GM19463 (cell line): ENCODE results near the gene KLHL36.
"Not testable (repeated sequence)": the region's sequence is repeated elsewhere in the genome, so short reads cannot be mapped to it uniquely, and the experiment has no call there.

Source experiments
- ATAC-seq: cut with Tn5 transposase; IDR thresholded peaks from one replicate; pipeline ENCODE4 v1.9.1; 2021; ENCODE audit warnings: mild to moderate bottlenecking, moderate library complexity; ENCODE audit not compliant: unreplicated experiment

The KLHL36 gene

DNA sequence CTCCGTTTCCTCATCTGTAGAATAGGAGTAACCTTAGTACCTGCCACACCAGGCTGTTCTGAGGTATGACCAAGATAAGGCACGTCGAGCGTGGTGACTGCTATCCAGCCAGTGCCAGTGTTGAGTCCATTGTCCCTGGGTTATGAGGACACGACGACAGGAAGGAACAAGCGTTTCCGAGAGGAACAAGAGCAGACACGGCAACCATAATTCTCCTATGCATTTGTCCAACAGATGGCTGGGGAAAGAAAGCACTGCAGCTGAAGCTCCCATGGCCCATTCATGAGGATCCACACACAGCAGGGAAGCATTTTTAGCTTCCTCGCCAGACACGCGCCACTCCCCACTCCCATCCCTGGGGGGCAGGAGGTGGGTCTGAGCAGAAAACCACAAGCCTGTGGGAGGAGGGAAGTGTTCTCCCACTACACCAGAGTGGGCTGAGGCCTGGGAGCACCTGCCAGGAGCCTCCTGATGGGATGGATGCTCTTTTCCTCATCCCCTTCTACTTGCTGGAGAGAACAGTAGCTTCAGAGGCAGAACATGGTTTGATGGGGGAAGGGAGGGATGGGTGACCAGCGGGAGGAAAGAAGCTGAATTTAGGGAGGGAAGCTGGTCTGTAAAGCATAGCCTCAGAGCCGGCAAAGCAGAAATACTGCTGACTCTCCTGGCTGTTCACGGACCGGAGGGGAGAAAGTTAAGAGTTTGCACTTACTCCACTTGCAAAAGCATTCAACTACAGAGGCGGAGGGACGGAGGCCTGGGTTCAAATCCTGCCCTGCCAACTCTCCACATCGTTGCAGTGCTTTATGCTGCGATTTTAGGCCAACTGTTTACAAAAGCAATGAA is 33.1 kb upstream of the KLHL36 start:
- ATAC-seq, result no peak

DNA sequence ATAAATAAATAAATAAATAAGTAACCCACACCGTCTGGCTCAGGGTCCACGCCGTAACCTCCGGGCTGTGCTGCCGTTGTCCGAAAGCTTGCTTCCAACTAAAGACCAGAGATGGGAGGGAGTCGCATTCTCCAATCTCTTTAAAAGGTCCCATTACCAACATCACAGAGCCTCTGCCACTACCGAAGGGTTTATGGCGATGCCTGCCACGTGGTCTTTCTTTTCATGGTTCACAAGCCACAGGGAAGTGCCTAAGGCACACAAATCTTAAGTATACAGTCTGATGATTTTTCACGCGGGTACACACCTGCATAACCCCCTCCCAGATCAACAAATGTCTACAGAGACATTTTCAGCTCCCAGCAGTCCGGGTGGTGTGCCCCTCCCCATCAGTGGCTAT is 31.8 kb upstream of the KLHL36 start:
- ATAC-seq, result no peak

DNA sequence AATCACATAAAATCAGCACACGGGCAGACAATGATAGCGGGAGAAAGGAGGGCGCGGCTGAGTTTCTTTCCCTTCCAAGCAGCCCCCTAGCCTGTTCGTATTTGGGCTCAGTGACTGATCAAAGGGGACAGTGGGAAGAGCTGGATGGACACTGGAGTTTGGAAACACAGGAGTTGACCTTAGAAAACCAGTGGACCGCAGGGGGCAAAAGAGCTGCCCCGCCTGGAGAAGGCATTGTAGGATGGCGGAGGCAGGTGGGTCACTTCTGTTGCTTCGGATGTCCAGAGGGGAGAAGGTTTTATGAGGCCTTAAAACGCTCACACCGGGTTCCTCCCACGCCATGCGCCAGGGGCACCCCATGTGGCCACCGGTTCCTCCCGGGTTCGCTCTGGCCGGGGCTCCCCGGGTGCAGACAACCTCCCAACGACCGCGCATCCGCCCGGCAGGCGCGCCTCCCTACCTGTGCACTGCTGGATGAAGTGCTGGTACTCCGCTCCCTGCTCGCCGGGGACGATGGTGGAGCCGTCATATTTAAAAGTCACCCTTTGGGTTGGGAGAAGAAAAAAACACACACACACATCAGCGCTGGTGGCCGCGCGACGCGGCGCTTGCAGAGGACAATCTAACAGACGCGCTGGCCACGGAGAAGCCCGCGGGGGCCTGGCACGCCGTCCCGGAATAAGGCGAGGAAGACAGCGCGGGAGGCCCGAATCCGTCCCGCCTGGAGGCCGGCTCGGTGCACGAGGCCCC is 31.1 kb upstream of the KLHL36 start:
- ATAC-seq, result peak; percentile 32

DNA sequence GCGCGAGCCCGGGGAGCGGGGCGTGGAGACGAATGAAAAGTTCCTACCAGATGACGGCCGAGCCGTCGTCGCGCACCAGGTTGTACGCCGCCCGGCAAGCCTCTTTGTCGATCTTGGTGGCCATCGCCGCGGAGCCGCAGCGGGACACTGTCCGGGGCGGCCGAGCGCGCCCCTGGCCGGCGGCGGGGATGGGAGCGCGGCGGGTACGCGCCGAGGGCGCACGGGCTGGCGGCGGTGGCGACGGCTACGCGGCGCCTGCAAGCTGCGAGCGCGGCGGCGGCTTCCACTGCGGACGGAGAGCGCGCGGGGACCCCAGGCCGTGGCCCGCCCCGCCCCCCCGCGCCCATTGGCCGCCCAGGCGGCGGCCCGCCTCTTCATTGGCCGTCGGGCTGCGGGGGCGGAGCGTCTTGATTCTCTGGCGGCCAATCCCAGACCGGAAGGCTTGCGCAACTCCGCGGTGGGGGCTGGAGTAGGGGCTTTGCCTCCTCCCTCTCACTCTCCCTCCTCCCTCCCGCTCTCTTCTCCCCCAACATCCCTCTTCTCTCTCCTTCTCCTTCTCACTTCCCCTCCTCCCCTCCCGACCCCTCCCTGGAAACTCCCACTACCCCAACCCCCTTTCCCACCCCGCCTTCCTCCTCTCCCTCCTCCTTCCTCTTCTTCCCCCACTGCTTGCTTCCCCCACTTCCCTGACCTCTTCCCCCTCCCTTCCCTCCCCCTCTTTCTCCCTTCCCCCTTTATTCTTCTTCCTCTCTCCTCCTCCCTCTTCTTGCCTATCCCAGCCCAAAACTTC is 30.3 kb upstream of the KLHL36 start, which contains the start of gene COTL1:
Gene COTL1, minus strand, starts transcription at position 288 of the 790 bp plus-strand sequence. Its CDS starts 164 bp downstream, at position 124.
- ATAC-seq, result peak; percentile 85

DNA sequence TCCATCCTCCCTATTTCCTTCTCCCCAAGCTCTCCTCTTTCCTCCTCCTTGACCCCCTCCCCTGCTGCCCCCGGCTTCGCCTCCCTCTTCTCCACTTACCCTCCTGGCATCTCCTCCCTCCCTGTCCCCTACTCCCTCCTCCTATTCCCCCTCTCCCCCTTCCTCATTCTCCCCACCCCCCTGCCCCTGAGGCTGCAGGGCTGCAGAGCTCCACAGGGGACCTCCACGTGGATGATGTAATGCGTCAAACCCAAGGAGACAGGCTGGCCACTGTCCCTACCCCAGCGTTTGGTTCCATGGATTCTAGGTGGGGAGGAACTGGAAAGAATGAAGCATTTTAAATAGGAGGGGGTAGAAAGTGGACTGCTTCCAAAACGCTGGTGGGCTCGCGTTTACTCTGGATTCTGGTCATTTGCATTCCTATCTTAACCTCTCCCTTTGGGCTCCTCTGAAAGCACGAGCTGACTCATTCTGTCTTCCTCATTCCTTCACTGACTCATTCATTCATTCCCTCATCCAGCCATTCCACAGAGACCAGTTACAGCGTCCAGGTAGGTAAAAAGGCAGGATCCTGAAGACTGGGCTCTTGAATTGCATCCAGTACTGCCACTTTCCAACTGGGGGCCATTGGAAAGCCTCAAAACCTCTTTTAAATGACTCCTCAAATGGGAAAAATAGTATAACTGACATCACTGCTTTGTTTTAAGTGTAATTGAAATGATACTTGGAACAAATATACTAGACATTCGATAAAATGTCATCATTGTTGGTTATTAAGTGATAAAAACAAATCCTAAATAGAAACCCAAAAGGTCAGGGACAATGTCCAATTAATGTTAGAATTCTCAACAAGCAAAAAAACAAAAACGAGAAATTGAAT is 29.5 kb upstream of the KLHL36 start:
- no peak for ATAC-seq

DNA sequence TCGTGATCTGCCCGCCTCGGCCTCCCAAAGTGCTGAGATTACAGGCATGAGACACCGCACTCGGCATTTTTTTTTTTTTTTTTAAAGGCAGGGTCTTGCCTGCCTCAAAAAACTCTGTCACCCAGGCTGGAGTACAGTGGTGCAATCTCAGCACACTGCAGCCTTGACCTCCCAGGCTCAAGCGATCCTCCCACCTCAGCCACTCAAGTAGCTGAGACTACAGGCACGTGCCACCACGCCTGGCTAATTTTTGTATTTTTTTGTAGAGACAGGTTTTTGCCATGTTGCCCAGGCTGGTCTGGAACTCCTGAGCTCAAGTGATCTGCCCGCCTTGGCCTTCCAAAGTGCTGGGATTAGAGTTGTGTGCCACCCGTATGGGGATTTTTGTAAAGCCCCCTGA is 27.4 kb upstream of the KLHL36 start:
- not testable (repeated sequence) for ATAC-seq

DNA sequence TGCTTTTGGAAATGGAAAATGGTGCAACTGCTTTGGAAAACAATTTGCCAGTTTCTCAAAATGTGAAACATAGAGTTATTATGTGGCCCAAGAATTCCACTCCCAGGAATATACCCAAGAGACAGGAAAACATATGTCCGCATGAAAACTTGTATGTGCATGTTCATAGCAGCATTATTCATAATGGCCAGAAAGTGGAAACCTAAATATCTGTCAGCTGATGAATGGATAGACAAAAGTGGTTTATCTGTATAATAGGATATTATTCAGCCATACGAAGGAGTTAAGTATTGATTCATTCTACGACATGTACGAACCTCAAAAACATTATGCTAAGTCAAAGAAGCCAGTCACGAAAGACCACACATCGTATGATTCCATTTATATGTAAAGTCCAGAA is 22.8 kb upstream of the KLHL36 start:
- ATAC-seq, result no peak

DNA sequence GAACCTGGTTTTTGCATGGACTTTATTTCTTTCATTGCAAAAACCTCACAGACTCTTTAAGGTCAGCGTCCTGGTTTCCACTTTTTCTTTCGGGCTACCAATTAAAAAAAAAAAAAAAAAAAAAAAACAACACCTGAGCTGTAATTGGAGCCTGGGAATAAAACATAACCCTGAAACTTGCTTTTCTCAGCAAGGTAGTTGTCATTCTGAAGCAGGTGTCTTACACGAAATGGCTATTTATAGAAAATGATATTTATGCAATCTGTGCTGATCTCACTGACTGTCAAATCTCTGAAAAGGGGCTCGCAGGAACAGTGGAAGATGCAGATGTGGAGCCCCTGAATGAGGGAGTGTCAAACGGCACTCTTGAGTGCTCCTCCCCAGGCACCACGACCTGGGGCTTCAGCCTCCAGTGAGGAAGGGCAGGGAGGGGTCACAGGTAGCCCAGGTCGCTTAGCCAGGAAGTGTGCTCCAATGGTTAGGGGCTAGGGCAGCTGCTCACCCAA is 20.0 kb upstream of the KLHL36 start:
- ATAC-seq, result no peak

DNA sequence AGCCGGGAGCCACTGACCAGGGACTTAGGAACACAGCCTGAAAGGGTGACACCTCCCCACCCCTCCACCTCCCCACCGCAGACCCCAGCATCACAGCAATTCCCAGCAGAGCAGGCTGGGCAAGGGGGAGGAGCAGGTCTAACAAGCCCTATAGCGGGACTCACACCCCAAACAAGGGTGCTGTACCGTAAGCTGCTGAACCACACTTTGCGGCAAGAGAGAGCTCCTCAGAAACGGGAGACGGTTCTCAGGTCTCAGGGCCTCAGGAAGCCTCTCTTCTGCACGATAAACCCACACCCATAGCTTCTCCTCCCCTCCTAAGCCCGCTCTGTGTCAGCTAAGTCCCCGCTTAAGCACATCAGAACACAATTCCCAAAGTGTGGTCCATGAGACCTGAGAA is 18.7 kb upstream of the KLHL36 start:
- ATAC-seq, result no peak

DNA sequence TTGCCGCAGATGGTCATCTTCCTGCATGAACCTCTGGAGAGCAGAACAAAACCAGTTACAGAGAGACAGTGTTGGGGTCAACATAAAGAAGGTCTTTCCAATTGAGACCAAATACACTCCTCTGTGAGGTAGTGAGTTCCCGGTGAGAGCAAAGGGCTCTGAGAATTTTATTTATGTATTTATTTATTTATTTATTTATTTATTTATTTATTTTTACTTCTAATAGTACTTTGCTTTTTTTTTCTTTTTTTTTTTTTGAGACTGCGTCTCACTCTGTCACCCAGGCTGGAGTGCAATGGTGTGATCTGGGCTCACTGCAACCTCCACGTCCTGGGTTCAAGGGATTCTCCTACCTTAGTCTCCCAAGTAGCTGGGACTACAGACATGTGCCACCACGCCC is 18.3 kb upstream of the KLHL36 start:
- no peak for ATAC-seq

DNA sequence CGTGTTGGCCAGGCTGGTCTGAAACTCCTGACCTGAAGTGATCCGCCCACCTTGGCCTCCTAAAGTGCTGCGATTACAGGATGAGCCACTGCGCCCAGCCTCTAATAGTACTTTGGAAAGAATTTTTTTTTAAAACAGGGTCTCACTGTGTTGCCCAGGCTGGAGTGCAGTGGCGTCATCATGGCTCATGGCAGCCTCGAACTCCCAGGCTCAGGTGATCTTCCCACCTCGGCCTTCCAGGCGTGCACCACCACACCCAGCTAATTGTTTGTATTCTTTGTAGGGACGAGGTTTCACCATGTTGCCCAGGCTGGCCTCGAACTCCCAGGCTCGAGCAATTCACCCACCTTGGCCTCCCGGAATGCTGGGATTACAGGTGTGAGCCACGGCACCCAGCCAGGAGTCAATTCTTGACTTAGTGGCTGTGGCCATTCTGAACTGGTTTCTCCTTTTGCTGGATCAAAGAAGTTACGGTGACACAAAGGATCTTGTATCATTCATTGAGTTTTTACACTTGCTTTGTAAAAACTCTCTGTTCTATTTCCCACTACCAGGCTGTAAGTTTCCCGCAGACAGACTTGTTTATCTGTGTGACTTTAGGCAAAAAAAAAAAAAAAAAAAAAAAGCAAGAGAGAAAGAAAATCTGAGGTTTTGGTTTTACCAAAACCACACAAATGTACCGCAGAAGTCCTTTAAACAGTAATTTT is 17.7 kb upstream of the KLHL36 start:
- ATAC-seq, result no peak

DNA sequence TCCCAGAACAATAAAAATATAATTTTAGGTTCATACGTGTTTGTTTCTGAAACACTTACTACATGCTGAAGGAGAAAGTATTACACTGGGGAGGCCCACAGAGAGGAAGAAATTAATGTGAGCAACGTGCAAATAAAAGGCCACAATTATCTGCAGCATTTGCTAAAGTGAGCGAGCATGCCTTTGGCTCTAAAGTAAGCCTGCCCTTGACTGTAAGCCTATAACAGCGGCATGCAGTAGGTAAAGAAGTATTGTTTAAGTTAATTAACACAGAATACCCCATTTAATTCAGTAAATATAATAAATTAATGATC is 17.2 kb upstream of the KLHL36 start:
- no peak for ATAC-seq

DNA sequence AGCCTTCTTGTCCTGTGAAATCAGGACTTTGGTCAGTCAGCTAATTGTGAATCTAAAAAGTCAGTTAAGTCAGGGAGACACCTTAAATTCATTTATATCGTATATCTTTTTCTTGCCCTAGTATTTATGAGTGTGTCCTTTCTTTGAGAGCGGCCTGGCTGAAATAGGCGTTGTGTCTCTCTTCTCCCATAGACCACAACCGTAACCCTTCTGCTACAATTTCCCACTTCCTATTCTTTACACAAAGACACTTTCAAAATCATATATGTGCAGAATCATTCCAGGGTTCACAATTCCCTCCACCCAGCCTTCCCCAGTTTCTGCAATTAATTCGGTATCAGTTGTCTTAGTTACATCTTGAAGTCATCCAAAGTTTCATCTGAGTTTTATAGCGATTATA is 16.4 kb upstream of the KLHL36 start:
- no peak for ATAC-seq

DNA sequence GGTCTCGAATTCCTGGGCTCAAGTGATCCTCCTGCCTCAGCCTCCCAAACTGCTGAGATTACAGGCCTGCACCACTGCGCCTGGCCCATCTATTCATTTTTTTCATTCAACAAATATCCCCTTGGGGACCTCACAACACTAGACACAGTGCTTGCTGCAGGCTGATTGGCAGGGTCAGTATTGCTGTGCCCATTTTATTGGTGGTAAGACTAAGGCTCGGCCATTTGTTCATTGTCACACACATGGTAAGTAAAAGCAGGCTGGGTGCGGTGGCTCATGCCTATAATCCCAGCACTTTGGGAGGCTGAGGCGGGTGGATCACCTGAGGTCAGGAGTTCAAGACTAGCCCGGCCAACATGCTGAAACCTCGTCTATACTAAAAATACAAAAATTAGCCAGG is 15.4 kb upstream of the KLHL36 start:
- ATAC-seq, result not testable (repeated sequence)

DNA sequence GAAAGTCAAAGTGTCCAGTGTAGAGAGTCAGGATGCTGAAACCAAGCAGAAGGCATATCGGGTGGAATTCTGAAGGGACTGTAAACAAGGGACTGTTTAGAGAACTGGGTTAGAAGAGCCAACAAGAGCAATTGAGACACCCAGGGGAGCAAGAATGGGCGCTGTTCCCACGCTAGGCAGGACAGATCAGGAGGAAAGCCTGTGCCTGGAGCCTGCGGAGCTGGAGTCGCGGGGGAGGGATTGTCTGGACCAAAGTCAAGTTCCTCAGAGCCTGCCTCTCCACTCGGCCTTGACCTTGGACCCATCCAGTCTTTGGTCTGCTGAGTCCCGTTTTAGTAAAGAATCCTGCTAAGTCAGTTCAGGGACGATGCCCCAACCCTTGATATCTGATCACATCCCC is 14.7 kb upstream of the KLHL36 start:
- ATAC-seq, result no peak

DNA sequence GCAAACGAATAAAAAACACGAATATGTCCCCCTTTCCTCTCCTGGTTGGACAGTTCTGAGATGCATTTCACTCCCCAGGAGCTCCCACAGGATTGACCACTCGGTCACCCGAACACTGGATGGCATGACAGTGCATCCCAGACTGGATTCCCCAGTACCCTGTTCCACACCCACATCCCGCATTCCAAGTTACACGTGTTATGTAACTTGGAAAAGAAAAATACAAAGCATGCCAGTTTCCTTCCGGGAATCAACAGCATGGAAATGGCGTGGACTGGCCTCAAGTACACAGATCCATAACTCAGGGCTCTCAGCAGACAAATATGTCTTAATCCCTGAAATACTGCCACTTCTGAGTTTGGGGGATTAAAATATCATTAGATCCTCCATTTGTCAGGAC is 12.6 kb upstream of the KLHL36 start:
- ATAC-seq, result no peak

DNA sequence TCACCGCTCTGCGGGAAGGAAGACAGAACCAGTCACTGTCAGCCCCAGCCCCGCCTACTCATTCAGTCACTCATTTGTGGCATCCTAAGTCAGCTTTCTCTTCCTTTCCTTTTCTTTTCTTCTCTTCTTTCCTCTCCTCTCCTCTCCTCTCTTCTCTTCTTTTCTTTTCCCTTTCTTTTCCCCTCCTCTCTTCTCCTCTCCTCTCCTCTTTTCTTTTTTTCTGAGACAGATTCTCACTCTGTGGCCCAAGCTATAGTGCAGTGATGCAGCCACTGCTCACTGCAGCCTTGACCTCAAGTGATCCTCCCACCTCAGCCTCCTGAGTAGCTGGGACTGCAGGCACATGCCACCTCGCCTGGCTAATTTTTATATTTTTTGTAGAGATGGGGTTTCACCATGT is 10.6 kb upstream of the KLHL36 start:
- ATAC-seq, result no peak

DNA sequence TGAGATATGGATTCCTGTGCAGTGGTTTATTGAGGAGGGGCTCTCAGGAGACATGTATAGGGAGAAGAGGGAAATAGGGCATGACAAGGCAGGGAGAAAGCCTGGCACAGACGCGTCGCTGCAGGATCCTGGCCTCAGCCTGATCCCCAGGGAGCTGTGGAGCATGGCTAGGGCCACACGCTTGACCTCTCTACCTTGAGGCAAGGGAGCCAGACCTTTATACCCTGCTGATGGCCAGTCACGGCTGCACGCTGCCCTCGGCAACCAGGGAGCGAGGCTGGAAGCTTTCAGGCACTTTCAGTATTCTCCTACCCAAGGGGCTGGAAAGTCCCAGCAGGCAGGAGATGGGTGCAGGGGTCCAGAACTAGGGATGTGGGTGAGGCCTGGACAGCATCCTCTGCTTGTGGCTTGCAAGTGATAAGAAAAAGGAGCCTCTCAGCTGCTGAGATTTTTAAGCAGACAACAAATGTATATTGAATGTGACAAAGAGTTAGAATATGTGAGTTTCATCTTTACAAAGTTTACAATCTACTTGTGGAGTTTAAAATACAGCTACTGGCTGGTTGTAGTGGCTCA is 10.0 kb upstream of the KLHL36 start:
- ATAC-seq, result no peak

DNA sequence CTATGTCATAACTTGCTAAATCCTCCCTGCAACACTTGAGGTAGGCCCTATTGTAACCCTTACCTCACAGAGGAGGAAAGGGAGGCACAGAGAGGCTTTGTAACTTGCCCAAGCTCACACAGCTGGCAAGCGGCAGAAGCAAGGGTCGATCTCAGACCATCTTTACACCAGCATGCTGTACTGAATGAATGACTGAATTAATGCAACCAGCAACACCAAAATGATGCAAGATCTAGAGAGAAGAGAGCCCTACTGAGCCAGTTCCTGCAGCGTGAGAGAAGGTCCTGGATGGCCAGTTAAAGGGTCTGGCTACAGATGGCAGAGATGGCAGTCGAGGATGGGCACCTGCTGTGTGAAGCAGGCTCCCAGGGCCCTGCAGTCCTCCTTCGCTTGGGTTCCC is 8.2 kb upstream of the KLHL36 start:
- no peak for ATAC-seq
